PFSK-1 (cell line): ENCODE results near the gene TMEM242.

Experiments used
- POLR2AphosphoS5 ChIP-seq: IDR thresholded peaks from 2 replicates; pipeline ENCODE4 v1.6.1; 2012; ENCODE audit warnings: low read depth, mild to moderate bottlenecking, control low read depth, low read length, moderate library complexity
- TAF1 ChIP-seq: IDR thresholded peaks from 2 replicates; pipeline ENCODE4 v1.6.1; 2012; ENCODE audit warnings: low read length, control low read depth, borderline replicate concordance; ENCODE audit not compliant: insufficient read depth

- TF ChIP-seq POLR2AphosphoS5: no peak
- TF ChIP-seq TAF1: no peak
These were observed 47.4 kb upstream of the TMEM242 start for GRCh38 chr6:157370755-157371154.
